Brain microvascular endothelial cell (primary cell): ENCODE measurements around the gene CXorf66.

Experiments used
- DNase-seq: peaks from one replicate; pipeline ENCODE4 v3.0.0-alpha.2; 2020
- H3K27ac ChIP-seq: fragments of 250-450 bp; sonication (Bioruptor Pico); 2 replicates; pipeline ENCODE4 v1.5.1; 2020; ENCODE audit warnings: mild to moderate bottlenecking, moderate library complexity
- H3K27me3 ChIP-seq: fragments of 250-450 bp; sonication (Bioruptor Pico); replicated peaks from 2 replicates; pipeline ENCODE4 v1.5.1; 2020; ENCODE audit warnings: mild to moderate bottlenecking
- H3K36me3 ChIP-seq: fragments of 250-450 bp; sonication (Bioruptor Pico); replicated peaks from 2 replicates; pipeline ENCODE4 v1.5.1; 2020; ENCODE audit warnings: mild to moderate bottlenecking
- H3K4me3 ChIP-seq: 2 replicates; pipeline ENCODE4 v1.5.1; 2011; ENCODE audit warnings: low read depth, mild to moderate bottlenecking, control low read depth, low read length, moderate library complexity
- in situ Hi-C: cut with HindIII; loops from 2 replicates; pipeline ENCODE4 v1.10.0; 2017; ENCODE audit warnings: low sequenced_read_pairs, low pct_ligation_motif_present
- TF ChIP-seq, protein P1 (sequence below): IDR thresholded peaks from 2 replicates; pipeline ENCODE4 v1.5.1; 2011; ENCODE audit warnings: low read depth, mild to moderate bottlenecking, moderate library complexity, low read length, control low read depth, inconsistent platforms; ENCODE audit errors: missing control alignments

CXorf66 gene, protein sequence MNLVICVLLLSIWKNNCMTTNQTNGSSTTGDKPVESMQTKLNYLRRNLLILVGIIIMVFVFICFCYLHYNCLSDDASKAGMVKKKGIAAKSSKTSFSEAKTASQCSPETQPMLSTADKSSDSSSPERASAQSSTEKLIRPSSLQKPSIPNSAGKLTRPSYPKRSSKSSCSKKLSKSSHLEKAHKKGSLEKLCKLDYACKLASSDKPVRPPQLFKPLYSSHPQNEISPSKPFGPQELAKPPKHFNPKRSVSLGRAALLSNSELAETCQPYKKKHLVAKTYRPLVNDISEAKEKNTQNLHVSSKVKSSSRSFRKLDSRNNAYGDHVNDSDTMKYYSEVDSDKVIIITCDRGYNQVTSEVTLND

DNA sequence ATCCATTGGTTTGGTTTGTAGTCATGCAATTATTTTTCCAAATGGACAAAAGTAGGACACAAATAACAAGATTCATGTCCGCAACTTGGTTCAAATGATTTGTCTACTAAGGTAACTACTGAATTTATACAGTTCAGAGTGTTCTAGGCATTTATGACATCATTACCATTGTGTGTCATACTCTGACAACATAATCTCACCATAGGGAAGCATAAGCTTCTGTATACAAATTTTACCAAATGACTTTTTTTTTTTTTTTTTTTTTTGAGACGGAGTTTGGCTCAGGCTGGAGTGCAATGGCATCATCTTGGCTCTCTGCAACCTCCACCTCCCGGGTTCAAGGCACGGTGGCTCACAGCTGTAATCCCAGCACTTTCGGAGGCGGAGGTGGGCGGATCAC is at the start of gene CXorf66:
Gene CXorf66, minus strand, starts transcription at position 101 of the 400 bp plus-strand sequence. Its CDS starts 25 bp downstream, at position 76.
- TF ChIP-seq, protein P1, sequence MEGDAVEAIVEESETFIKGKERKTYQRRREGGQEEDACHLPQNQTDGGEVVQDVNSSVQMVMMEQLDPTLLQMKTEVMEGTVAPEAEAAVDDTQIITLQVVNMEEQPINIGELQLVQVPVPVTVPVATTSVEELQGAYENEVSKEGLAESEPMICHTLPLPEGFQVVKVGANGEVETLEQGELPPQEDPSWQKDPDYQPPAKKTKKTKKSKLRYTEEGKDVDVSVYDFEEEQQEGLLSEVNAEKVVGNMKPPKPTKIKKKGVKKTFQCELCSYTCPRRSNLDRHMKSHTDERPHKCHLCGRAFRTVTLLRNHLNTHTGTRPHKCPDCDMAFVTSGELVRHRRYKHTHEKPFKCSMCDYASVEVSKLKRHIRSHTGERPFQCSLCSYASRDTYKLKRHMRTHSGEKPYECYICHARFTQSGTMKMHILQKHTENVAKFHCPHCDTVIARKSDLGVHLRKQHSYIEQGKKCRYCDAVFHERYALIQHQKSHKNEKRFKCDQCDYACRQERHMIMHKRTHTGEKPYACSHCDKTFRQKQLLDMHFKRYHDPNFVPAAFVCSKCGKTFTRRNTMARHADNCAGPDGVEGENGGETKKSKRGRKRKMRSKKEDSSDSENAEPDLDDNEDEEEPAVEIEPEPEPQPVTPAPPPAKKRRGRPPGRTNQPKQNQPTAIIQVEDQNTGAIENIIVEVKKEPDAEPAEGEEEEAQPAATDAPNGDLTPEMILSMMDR: no peak
- no peak for DNase-seq

DNA sequence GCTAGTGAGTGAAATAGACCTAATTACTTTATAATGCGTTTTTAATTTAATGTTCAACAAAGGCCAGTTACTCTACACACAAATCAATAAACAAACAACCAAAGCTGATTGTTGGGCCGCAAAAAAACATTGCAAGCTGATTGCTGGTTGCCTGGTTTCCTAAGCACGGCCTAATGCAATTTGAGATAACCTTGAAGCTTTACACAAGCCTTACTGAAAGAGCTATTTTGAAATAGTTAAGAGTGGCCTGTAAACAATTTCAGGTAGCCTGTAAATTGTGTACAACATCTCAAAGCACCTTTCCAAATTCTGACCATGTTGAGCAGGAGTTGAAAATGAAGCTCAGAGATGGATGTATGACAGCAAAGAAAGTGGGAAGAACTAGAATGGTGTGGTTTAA is 17.5 kb upstream of the CXorf66 start:
- no peaks in the 10 kb centered on the region for H3K27me3 ChIP-seq
- in situ Hi-C loops: no loop called here
- no peak overlapping the region for H3K4me3 ChIP-seq
- TF ChIP-seq, protein P1: no peak
- DNase-seq: no peak
- H3K27ac ChIP-seq: no peak overlapping the region
- H3K36me3 ChIP-seq: no peaks in the 10 kb centered on the region

More for the DNA sequence above, at the start of gene CXorf66:
- in situ Hi-C loops: no loop called here
- Histone ChIP-seq H3K27ac (no peak within 1 kb of the TSS), H3K36me3 (no peaks in the 10 kb centered on the region), H3K27me3 (no peaks in the 10 kb centered on the region), H3K4me3 (no peak within 1 kb of the TSS)

DNA sequence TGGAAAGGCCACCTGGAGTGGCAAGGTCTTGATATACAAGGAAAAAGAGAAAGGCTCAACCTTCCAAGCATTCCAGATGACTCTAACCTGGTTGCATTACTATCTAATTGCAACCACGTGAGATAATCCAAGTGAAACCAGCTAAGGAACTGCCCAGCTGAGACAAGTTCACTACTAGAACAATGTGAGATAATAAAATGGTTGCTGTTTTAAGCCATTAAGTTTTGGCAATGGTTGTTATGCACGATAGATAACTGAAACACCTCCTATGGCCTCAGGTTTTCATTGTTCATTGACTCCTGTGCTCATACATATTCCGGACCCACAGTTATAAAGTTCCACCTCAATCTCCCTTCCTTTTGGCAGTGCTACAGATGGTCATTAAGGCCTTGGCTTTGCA is 9.2 kb upstream of the CXorf66 start:
- Histone ChIP-seq H3K36me3 (no peaks in the 10 kb centered on the region), H3K27me3 (no peaks in the 10 kb centered on the region), H3K27ac (no peak overlapping the region), H3K4me3 (no peak overlapping the region)
- in situ Hi-C loops: no loop called here
- TF ChIP-seq, protein P1: no peak
- no peak for DNase-seq

DNA sequence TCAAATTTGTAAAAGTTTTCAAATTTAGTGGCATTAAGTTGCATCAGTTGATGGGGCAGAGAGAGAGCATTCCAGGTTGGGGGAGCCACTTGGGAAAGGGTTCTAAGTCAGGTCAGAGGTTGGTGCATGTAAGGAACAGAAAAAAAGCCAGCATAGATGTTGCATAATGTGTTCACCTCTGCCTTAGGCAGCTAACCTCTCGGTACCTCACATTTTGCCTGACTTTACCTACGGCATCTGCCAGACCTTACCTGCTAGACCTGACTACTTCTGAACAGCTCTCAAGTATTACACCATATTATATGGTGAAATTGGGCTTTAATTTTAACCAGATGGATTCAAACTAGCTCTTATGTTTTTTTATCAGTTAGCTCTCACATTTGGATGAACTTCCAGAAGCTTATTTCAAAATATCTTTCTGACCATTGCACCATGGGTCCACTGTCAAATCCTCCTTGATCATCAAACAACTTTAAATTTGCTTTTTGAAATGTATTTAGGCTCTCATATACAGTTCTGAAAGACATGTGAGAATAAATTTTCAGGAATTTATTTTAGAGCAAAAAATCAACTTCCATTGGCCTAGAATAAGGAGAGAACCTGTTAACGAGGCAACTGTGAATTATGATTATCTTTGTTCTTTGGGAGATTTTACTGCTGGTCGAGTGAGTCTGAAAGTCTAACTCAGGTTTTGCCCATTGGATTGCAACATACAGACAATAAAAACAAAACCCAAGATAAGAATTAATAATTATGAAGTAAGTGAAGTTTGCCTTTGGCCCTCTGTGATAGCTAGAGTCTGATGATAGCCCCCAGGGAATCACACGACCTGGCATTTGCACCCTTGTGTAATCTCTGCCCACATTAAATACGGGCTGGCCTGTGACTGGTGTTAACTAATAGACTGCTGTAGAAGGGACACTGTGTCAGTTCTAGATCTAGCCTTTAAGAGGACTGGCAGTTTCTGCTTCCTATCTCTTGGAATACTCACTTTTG is 7.6 kb upstream of the CXorf66 start:
- in situ Hi-C loops: no loop called here
- DNase-seq: no peak
- TF ChIP-seq, protein P1: no peak
- no peaks in the 10 kb centered on the region for H3K27me3 ChIP-seq
- H3K36me3 ChIP-seq: no peaks in the 10 kb centered on the region
- no peak overlapping the region for H3K27ac ChIP-seq
- no peak overlapping the region for H3K4me3 ChIP-seq

DNA sequence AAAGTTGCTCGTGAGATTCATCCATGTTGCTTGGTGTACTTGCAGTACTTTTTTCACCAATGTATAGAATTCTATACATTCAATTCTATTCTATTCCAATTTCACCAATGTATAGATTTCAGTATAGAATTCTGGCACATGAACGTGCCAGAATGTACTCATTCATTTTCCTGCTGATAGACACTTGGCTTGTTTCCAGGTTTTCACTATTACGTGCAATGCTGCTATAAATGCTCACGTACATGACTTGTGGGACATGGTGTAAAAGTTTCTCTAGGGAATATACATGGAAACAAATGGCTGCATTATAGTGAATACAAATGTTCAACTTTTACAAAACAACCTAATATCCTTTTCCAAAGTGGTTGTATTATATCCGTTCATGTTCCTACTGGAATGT is 6.8 kb upstream of the CXorf66 start:
- TF ChIP-seq, protein P1: no peak
- no peaks in the 10 kb centered on the region for H3K27me3 ChIP-seq
- H3K4me3 ChIP-seq: no peak overlapping the region
- no peak overlapping the region for H3K27ac ChIP-seq
- in situ Hi-C loops: no loop called here
- no peak for DNase-seq
- H3K36me3 ChIP-seq: no peaks in the 10 kb centered on the region
